Left lung (tissue), 14 donors: ENCODE results near the gene TDG. TPM values are rescaled to one million over a fixed set of nuclear protein-coding genes. Genes with fewer than 3 reads are reported as not detected.

Source experiments
- ATAC-seq: fragments of 200-7000 bp; cut with Tn5 transposase; one replicate; pipeline ENCODE4 v1.9.1; 2020; ENCODE audit warnings: moderate library complexity
- DNase-seq, 4 donors: peaks; one replicate each; pipeline ENCODE4 v3.0.0-alpha.2; 2013 to 2020
- H3K27ac ChIP-seq, 2 donors: fragments of 200-600 bp; sonication (generic) in 1 of 2; one replicate each; pipeline versions ENCODE4 v1.5.0 to v1.8.0; 2020 to 2021
- H3K27me3 ChIP-seq, 2 donors: fragments of 200-600 bp; sonication (generic) in 1 of 2; one replicate each; pipeline versions ENCODE4 v1.5.0 to v1.8.0; 2020 to 2021
- H3K36me3 ChIP-seq, 2 donors: fragments of 200-600 bp; sonication (generic) in 1 of 2; one replicate each; pipeline versions ENCODE4 v1.5.0 to v1.8.0; 2020 to 2021
- H3K4me1 ChIP-seq, 2 donors: fragments of 200-600 bp; one replicate each; pipeline ENCODE4 v1.8.0; 2021
- H3K4me3 ChIP-seq, 2 donors: fragments of 200-600 bp; sonication (generic) in 1 of 2; one replicate each; pipeline versions ENCODE4 v1.5.0 to v1.8.0; 2020 to 2021; ENCODE audit warnings: mild to moderate bottlenecking in 1 of 2
- H3K9me3 ChIP-seq, 2 donors: fragments of 200-600 bp; sonication (generic) in 1 of 2; one replicate each; pipeline versions ENCODE4 v1.5.0 to v1.8.0; 2020 to 2021
- CTCF ChIP-seq, 2 donors: fragments of 200-600 bp; sonication (generic) in 1 of 2; IDR thresholded peaks; one replicate each; pipeline versions ENCODE4 v1.5.0 to v1.8.0; 2021; ENCODE audit warnings: antibody characterized with exemption in 2 of 2
- intact Hi-C, 2 donors: fragments of 100-400 bp; cut with DNase I; formaldehyde crosslinking; loops; one replicate each; pipeline versions ENCODE4 v1.11.2 to v1.14.2; 2022
- long read RNA-seq, 12 donors: library from polyadenylated mRNA in 2 of 12; unstranded in 2 of 12; transcript quantifications; one replicate each; pipeline ENCODE4 v2.0.0 and lab custom pipeline, GENCODE V29; 2019 to 2026
- polyA plus RNA-seq, 6 donors: library from polyadenylated mRNA; unstranded; fragments of 120-200 nt; gene quantifications; one replicate each; pipeline ENCODE4 v1.2.1, GENCODE V29; 2013; ENCODE audit not compliant: insufficient read length in 6 of 6
- total RNA-seq, 2 donors: library from RNA; stranded (reverse); fragmentation: NEBNext Ultra II Directional; extraction: Animal tissue kit (Norgen Biotek cat#: 25700); gene quantifications; one replicate each; pipeline ENCODE4 v1.2.1, GENCODE V29; 2021
- donor health status: DM: no; HTN: yes; CAD: no.
- donor health status: DM: no; HTN: no; CAD: no.

The TDG gene
- total RNA-seq, result 10 to 100 TPM; 20.5 to 21.0 TPM
- polyA plus RNA-seq, result 10 to 100 TPM; 48.2 to 61.2 (median 51.0) TPM
- long read RNA-seq, donor 1, transcript TDG-208 (3 exons, 1,139 nt), result major isoform, 23 of 31 reads
- long read RNA-seq, donor 1, transcript TDG-202 (10 exons, 3,251 nt), result minor isoform, 7 of 31 reads
- long read RNA-seq, donor 1, partial matches to known transcripts, result 0 of 31 reads
- long read RNA-seq, donor 1, other reads (novel, unspliced or antisense), result 0 of 31 reads
- long read RNA-seq, donor 2, transcript TDG-202 (10 exons, 3,251 nt), result minor isoform, 7 of 27 reads
- long read RNA-seq, donor 2, transcript TDG-208 (3 exons, 1,139 nt), result major isoform, 18 of 27 reads
- long read RNA-seq, donor 2, partial matches to known transcripts, result 0 of 27 reads
- long read RNA-seq, donor 2, other reads (novel, unspliced or antisense), result 0 of 27 reads
- long read RNA-seq, donor 3, transcript TDG-208 (3 exons, 1,139 nt), result major isoform, 9 of 22 reads
- long read RNA-seq, donor 3, partial matches to known transcripts, result 0 of 22 reads
- long read RNA-seq, donor 3, other reads (novel, unspliced or antisense), result 11 of 22 reads
- long read RNA-seq, donor 4, transcript TDG-208 (3 exons, 1,139 nt), result major isoform, 24 of 33 reads
- long read RNA-seq, donor 4, partial matches to known transcripts, result 7 of 33 reads
- long read RNA-seq, donor 4, other reads (novel, unspliced or antisense), result 0 of 33 reads
- long read RNA-seq, donor 5, transcript TDG-208 (3 exons, 1,139 nt), result major isoform, 13 of 22 reads
- long read RNA-seq, donor 5, transcript TDG-202 (10 exons, 3,251 nt), result minor isoform, 6 of 22 reads
- long read RNA-seq, donor 5, partial matches to known transcripts, result 0 of 22 reads
- long read RNA-seq, donor 5, other reads (novel, unspliced or antisense), result 0 of 22 reads
- long read RNA-seq, donor 6, transcript TDG-202 (10 exons, 3,251 nt), result minor isoform, 6 of 19 reads
- long read RNA-seq, donor 6, transcript TDG-208 (3 exons, 1,139 nt), result major isoform, 12 of 19 reads
- long read RNA-seq, donor 6, partial matches to known transcripts, result 0 of 19 reads
- long read RNA-seq, donor 6, other reads (novel, unspliced or antisense), result 0 of 19 reads
- long read RNA-seq, donor 7, transcript TDG-208 (3 exons, 1,139 nt), result major isoform, 5 of 7 reads
- long read RNA-seq, donor 7, partial matches to known transcripts, result 0 of 7 reads
- long read RNA-seq, donor 7, other reads (novel, unspliced or antisense), result 0 of 7 reads
- long read RNA-seq, donor 8, transcript TDG-208 (3 exons, 1,139 nt), result major isoform, 8 of 15 reads
- long read RNA-seq, donor 8, transcript TDG-202 (10 exons, 3,251 nt), result minor isoform, 7 of 15 reads
- long read RNA-seq, donor 8, partial matches to known transcripts, result 0 of 15 reads
- long read RNA-seq, donor 8, other reads (novel, unspliced or antisense), result 0 of 15 reads
- long read RNA-seq, donor 9, result 0 reads
- long read RNA-seq, donor 10, transcript TDG-208 (3 exons, 1,139 nt), result major isoform, 18 of 26 reads
- long read RNA-seq, donor 10, partial matches to known transcripts, result 4 of 26 reads
- long read RNA-seq, donor 10, other reads (novel, unspliced or antisense), result 4 of 26 reads
- long read RNA-seq, donor 11, transcript TDG-208 (3 exons, 1,139 nt), result major isoform, 12 of 17 reads
- long read RNA-seq, donor 11, partial matches to known transcripts, result 0 of 17 reads
- long read RNA-seq, donor 11, other reads (novel, unspliced or antisense), result 0 of 17 reads
- long read RNA-seq, donor 12, transcript TDG-202 (10 exons, 3,251 nt), result minor isoform, 5 of 11 reads
- long read RNA-seq, donor 12, transcript TDG-208 (3 exons, 1,139 nt), result major isoform, 6 of 11 reads
- long read RNA-seq, donor 12, partial matches to known transcripts, result 0 of 11 reads
- long read RNA-seq, donor 12, other reads (novel, unspliced or antisense), result 0 of 11 reads

DNA sequence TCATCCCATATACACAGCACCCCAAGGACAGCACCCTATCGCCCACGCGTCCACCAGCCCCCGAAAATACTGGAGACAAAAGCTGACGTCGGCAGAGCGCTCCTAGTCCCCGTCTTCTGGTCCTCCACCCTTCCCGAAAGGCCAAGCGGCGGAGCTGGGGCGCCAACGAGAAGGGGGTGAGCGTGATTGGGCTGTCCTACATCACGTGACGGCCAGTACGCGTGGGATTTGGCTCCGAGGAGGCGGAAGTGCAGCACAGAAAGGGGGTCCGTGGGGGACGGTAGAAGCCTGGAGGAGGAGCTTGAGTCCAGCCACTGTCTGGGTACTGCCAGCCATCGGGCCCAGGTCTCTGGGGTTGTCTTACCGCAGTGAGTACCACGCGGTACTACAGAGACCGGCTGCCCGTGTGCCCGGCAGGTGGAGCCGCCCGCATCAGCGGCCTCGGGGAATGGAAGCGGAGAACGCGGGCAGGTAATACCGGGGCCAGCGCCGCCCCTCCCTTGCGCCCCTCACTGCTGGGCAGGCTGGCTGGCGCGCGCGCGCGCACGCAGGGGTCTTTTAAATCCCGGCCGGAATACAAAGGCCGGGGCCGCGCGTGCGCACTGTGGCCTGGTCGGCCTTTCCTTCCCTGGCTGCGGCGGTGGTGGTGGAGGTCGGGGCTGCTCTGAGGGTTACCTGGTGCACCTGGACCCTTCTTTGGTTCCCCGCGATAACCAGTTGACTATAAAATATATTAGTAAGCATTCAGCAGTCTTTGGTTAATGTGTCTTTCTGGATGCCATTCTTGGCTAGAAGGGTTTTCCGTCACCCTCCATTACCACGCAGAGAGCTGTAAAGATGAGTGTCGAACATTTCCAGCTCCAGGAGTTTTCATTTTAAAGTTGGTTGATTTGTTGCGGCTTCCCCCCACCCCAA is at the start of gene TDG:
Gene TDG, plus strand, starts transcription at position 283 of the 915 bp plus-strand sequence. Its CDS starts 166 bp downstream, at position 449.
- Histone ChIP-seq H3K27me3 (no peaks in the 10 kb centered on the region), H3K4me3 (peak within 1 kb of the TSS; percentile 86 to 96), H3K27ac (peak within 1 kb of the TSS; percentile 96 to 97), H3K4me1 (peaks cover 8 to 61% of the 10 kb centered on the region in 2 donors), H3K36me3 (no peaks in the 10 kb centered on the region), H3K9me3 (no peaks in the 10 kb centered on the region)
- ATAC-seq (peak; percentile 98), DNase-seq (peak; percentile 99)
- no peak for TF ChIP-seq CTCF (IDR thresholded peaks at IDR 0.05)
- intact Hi-C loops, result no loop called here

GRCh38 chr12:103917873-103918272 is 47.8 kb upstream of the TDG start:
- H3K9me3 ChIP-seq, result peaks cover 0 to 8% of the 10 kb centered on the region in 2 donors
- DNase-seq (no peak), ATAC-seq (no peak)
- H3K4me1 ChIP-seq, result no peaks in the 10 kb centered on the region
- no peak for TF ChIP-seq CTCF (IDR thresholded peaks at IDR 0.05)
- no peak overlapping the region for H3K27ac ChIP-seq
- H3K36me3 ChIP-seq, result no peaks in the 10 kb centered on the region
- intact Hi-C loops, result no loop called here
- no peaks in the 10 kb centered on the region for H3K27me3 ChIP-seq
- H3K4me3 ChIP-seq, result no peak overlapping the region

GRCh38 chr12:103924761-103925641 is 40.7 kb upstream of the TDG start:
- H3K9me3 ChIP-seq, result no peaks in the 10 kb centered on the region
- no peaks in the 10 kb centered on the region for H3K36me3 ChIP-seq
- TF ChIP-seq CTCF (IDR thresholded peaks at IDR 0.05), result no peak
- peaks cover 0 to 13% of the 10 kb centered on the region in 2 donors for H3K4me1 ChIP-seq
- H3K27me3 ChIP-seq, result no peaks in the 10 kb centered on the region
- ATAC-seq (no peak), DNase-seq (no peak)
- H3K27ac ChIP-seq, result no peak overlapping the region
- intact Hi-C loops, result no loop called here
- no peak overlapping the region for H3K4me3 ChIP-seq
